ENCODE data around the gene FHIT. TPM values are rescaled to one million over a fixed set of nuclear protein-coding genes. Genes with fewer than 3 reads are reported as not detected.

The FHIT gene
- total RNA-seq, 4 donors from 2014 or later: 7.5 to 20.1 (median 13.5) TPM

GRCh38 chr3:59899061-59899460, 1352.2 kb downstream of the FHIT start:
- intact Hi-C loops (cut with DNase I; ENCODE audit: low total_unique reads): no loop called here

GRCh38 chr3:59895972-59896371, 1355.3 kb downstream of the FHIT start:
- in situ Hi-C loops (cut with MboI; ENCODE audit: low pct_ligation_motif_present in 1 of 4, low pct_unique_long_range_greater_than_20kb in 1 of 4, low sequenced_read_pairs in 3 of 4): no loop called here
- no peak overlapping the region for H3K27ac ChIP-seq
- no peaks in the 10 kb centered on the region for H3K9me3 ChIP-seq
- H3K4me1 ChIP-seq: no peaks in the 10 kb centered on the region
- intact Hi-C loops (cut with DNase I; ENCODE audit: low total_unique reads): no loop called here
- TF ChIP-seq CTCF (IDR thresholded peaks at IDR 0.05): no peak
- H3K36me3 ChIP-seq: no peaks in the 10 kb centered on the region
- 38 to 53% methylated on average over 2 to 3 of the region's 3 CpGs for WGBS, 2 donors (ENCODE audit: low coverage in 1 of 2)
- no peak for DNase-seq
- no peak overlapping the region for H3K4me3 ChIP-seq
- no peaks in the 10 kb centered on the region for H3K27me3 ChIP-seq

More at GRCh38 chr3:59899061-59899460, 1352.2 kb downstream of the FHIT start:
- 100% methylated on average over 1 of the region's 1 CpG; no CpG with 5 or more reads in 1 of the 2 donors for WGBS, 2 donors (ENCODE audit: low coverage in 1 of 2)
- no peaks in the 10 kb centered on the region for H3K36me3 ChIP-seq
- DNase-seq: no peak
- H3K27me3 ChIP-seq: no peaks in the 10 kb centered on the region
- no peaks in the 10 kb centered on the region for H3K9me3 ChIP-seq
- H3K4me1 ChIP-seq: no peaks in the 10 kb centered on the region
- in situ Hi-C loops (cut with MboI; ENCODE audit: low pct_ligation_motif_present in 1 of 4, low pct_unique_long_range_greater_than_20kb in 1 of 4, low sequenced_read_pairs in 3 of 4): no loop called here
- H3K4me3 ChIP-seq: no peak overlapping the region
- no peak for TF ChIP-seq EP300 (IDR thresholded peaks at IDR 0.05; ENCODE audit: low read depth)
- no peak for TF ChIP-seq POLR2A (IDR thresholded peaks at IDR 0.05)
- no peak for TF ChIP-seq POLR2AphosphoS5 (IDR thresholded peaks at IDR 0.05)
- TF ChIP-seq CTCF (IDR thresholded peaks at IDR 0.05): no peak
- no peak overlapping the region for H3K27ac ChIP-seq

- DNase-seq: no peak
- intact Hi-C loops (cut with DNase I; ENCODE audit: low total_unique reads): no loop called here
- H3K27ac ChIP-seq: no peak overlapping the region
- 87% methylated on average over 2 of the region's 2 CpGs; no CpG with 5 or more reads in 1 of the 2 donors for WGBS, 2 donors (ENCODE audit: low coverage in 1 of 2)
- no peaks in the 10 kb centered on the region for H3K36me3 ChIP-seq
- TF ChIP-seq POLR2A (IDR thresholded peaks at IDR 0.05) (no peak), POLR2AphosphoS5 (IDR thresholded peaks at IDR 0.05) (no peak), CTCF (IDR thresholded peaks at IDR 0.05) (no peak), EP300 (IDR thresholded peaks at IDR 0.05; ENCODE audit: low read depth) (no peak)
- H3K4me1 ChIP-seq: no peaks in the 10 kb centered on the region
- in situ Hi-C loops (cut with MboI; ENCODE audit: low pct_ligation_motif_present in 1 of 4, low pct_unique_long_range_greater_than_20kb in 1 of 4, low sequenced_read_pairs in 3 of 4): no loop called here
- H3K9me3 ChIP-seq: no peaks in the 10 kb centered on the region
- H3K27me3 ChIP-seq: no peaks in the 10 kb centered on the region
- no peak overlapping the region for H3K4me3 ChIP-seq
Observed at GRCh38 chr3:59894425-59895121, 1356.7 kb downstream of the FHIT start.

- no peak for DNase-seq
- Histone ChIP-seq H3K4me1 (no peaks in the 10 kb centered on the region), H3K27me3 (no peaks in the 10 kb centered on the region), H3K27ac (no peak overlapping the region), H3K4me3 (no peak overlapping the region), H3K36me3 (no peaks in the 10 kb centered on the region), H3K9me3 (no peaks in the 10 kb centered on the region)
- in situ Hi-C loops (cut with MboI; ENCODE audit: low pct_ligation_motif_present in 1 of 4, low pct_unique_long_range_greater_than_20kb in 1 of 4, low sequenced_read_pairs in 3 of 4): no loop called here
- WGBS, 2 donors (ENCODE audit: low coverage in 1 of 2): 94 to 99% methylated on average over 3 of the region's 3 CpGs
- TF ChIP-seq POLR2A (IDR thresholded peaks at IDR 0.05) (no peak), EP300 (IDR thresholded peaks at IDR 0.05; ENCODE audit: low read depth) (no peak), CTCF (IDR thresholded peaks at IDR 0.05) (no peak), POLR2AphosphoS5 (IDR thresholded peaks at IDR 0.05) (no peak)
- intact Hi-C loops (cut with DNase I; ENCODE audit: low total_unique reads): no loop called here
Observed at GRCh38 chr3:59890639-59891038, 1360.6 kb downstream of the FHIT start.

Data from transverse colon (tissue), 4 donors.